Activated effector memory CD4-positive, alpha-beta T cell treated with Interleukin-2 at 50 U/mL for 16 hours (primary cell): ENCODE measurements around the gene GLRX3.
"Not testable (repeated sequence)": the region's sequence is repeated elsewhere in the genome, so short reads cannot be mapped to it uniquely, and the experiment has no call there.

Experiments used
- DNase-seq: peaks from one replicate; pipeline ENCODE4 v3.0.0-alpha.2; 2020

Gene GLRX3

DNA sequence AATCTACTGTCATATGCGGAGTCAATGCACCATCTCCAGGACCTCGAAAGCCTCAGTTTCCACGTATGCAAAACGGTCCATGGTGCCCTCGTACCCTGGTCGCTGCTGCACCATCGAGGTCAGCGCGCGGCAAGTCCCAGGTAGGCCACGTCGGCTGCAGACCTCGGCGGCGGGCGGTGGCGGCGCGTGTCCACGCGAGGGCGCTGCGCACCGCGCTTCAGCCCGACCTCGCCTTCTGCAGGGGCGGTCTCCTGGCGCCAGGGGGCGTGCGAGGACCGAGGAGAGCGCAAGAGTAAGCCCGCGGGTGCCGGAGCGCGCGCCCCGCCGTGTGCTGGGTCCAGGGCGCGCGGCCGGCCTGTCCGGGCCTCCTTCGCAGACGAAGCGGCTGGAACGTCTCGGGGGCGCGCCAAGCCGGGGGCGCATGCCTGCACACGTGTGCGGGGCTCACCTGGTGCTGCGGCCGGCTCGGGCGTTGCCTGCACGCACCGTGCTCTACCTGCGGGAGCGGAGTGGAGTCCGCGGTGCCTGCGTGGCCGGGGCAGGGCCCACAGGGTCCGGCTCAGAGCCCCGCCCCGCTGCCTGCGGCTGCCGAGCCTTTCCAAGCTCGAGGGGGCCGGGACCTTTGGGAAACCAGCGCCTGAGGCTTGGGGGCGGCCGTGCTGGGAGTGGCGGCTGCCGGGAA is 54.0 kb downstream of the GLRX3 start:
- peak; percentile 83 for DNase-seq

DNA sequence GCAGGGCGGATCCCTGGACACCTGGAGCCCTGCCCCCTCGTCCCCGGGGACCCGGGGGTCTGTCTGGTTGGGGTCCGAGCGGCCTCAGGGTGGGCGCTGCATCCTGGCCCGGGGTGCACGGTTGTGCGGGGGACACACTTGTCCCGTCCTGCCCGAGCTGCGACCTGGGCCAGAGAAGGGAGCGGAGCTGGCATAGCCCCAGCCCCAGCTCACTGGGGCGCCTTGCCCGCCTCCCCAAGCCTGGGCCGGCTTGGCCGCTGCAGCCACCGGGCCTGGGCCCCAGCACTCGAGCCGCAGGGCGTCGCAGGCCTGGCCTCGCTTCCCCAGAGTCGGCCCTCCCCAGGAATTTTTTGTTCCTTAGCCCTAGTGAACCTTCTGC is 54.5 kb downstream of the GLRX3 start:
- no peak for DNase-seq

DNA sequence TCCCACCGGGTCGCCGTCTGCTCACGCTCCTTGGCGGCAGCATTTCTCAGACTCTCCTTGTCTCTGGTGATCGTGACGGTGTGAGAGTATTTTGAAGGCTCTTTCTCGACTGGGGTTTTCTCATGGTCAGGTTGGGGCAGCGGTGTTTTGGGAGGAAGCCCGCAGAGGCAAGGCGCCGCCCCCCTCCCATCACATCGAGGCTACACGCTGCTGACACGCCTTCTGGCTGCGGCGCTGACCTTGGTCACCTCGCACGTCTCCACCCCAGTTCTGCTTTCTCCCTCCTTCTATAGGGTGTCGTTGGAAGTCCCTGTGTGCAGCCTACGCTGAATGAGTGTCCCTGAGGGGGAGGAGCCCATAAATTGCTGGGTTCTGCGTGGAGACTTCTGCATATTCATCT is 55.2 kb downstream of the GLRX3 start:
- no peak for DNase-seq

DNA sequence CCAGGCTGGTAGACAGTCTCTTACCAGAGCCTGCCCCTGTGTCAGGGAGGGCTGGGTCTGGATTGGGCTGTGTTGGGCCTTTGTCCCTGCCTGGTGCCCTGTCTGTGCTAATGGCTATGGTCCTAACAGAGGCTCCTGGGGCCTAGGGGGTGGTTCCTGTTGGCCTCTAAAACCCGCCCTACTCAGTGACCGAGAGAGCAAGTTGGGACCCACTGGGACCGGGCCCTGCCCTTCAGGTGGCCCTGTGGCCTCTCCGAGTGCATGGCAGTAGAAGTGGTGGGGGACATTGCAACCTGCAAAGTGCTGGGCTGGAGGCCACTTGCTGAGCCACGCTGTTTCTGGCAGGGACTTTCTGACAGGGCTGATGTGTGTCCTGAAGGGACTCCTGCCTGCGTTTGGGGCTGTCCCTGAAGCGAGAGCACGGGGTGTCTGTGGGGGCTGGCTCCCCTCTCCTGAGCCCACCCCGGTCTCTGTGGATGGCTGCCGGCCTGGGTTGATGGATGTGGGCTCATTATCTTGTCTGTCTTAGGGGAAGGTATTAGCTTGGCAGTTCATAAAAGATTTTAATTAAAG is 56.2 kb downstream of the GLRX3 start:
- no peak for DNase-seq

DNA sequence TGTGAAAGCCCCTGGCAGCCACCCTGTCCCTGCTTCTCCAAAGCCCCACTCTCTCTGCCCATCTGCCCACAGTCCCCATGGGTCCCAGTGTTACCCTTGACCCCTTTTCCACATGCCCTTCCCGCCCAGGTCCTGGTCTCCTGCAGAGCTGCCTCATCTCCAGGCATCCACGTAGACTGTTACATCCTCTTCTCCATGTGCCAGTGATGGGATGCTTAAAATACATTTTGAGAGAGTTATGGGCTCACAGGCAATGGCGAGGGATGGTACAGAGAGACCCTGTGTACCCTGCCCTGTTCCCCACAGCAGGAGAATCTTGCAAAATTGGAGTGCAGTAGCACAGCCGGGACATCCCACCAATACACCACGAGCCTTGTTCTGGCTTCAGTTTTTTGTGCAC is 56.8 kb downstream of the GLRX3 start:
- no peak for DNase-seq

DNA sequence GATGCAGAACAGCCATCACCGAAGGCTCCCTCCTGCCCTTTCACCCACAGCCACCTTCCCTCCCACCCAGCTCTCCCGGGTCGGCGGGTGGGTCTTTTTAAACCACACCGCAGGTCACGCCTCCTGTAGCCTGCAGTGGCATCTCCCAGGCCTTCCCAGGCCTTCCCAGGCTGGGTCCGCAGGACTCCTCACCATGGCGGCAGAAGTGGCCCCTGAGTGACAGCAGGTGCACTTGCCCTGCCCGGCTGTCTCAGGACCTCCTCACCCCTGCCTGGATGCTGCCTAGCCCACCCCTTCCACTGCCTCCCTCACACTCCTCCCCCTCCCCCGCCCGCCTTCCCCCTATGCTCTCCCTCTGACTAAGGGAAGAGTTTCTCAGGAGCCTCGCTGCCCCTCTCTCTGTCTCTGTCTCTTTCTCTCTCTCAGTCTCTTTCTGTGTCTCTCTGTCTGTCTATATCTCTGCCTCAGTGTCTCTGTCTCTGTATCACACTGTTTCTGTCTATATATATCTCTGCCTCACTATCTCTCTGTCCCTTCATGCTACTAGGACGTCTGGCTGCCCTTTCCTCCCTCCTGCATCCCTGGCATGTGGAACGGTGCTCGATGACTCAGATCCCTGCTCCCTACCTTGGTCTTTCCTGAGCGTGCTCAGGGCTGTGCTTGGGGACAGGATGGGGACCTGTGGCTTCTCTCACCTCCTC is 57.5 kb downstream of the GLRX3 start:
- DNase-seq = no peak

DNA sequence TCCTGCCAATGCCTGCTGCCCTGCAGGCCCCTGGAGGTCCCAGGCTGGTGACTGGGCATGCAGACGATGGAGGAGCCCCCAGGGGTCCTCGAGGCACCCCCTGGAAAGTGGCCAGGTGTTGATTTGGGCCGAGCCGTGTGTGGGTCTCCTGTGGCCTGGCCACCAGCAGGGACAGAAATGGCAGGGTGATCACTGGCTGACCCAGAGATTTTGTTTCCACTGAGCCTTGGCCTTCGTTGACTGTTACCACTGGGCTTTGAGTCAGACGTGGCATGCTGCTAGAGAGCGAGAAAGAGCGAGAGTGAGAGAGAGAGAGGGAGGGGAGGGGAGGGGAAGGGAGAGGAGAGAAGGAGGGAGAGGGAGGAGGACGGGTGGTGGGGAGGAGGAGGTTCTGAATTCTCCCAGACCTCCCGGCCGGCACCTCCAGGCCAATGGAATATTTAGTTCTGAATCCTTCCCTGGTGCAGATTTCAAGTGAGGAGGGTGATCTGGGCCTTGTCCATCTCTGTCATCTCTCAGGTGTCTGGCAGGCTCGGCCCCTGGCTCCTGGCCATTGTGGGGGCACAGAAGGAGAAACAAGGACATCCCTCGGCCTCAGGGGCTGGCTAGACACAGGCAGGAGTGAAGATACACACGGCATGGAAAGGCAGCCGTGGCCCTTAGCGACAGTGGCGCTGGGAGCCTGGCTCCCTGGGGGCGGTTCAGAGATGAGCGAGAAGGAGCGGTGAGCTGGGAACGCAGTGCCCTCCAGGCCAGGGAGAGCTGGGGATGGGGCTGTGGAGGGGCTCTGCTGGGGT is 58.2 kb downstream of the GLRX3 start:
- no peak for DNase-seq

DNA sequence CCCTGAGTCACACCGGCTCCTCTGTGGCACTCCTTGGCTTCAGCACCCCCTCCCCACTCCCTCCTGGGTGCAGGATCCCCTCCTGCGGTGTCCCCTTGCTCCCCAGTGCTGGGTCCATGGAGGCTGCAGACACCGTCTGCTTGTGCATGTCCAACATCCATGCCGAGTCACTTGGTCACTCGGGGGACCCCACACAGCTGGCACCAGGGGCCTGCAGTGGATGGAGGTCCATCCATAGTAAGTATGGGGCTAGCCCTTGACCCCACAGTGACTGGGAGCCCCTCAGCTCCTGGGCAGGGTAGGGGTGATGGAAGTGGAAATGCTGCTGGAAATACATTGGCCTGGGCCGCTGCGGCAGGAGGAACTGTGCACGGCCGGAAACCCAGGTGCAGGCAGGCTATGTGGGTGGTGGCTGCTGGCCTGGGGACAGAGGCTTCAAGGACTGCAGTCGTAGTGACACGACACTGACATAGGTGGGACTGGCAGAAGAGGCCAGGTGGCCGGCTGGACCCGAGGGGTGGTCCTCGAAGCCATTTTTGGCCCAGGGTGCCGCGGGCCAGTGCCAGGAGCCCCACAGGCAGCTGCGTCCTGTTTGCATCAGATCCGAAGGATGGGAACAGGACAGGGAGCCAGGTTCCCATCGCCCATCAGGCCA is 58.9 kb downstream of the GLRX3 start:
- no peak for DNase-seq

DNA sequence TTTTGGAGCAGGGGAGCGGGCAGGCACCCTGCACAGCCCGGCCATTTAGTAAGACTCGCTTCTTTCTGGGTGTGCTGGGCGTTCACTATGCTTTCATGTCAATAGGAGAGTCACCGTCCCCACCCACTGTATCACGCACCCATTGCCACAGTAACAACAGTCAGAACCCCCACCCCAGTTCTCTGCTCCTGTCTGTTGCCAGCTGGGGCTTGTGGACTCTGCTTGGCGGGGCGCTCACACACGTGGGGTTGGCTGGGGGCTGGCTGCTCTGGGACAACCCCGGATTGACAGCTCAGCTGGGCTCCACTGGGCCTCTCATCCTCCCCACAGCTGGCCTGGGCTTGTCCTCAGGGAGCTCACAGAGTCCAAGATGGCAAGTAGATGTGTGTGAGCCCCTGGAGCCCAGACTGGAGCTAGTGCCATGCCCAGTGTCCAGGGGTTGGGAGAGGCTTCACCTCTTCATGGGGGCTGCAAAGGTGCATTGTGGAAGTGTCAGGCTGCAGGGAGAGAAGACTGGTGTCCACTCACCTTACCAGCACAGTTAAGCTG is 59.6 kb downstream of the GLRX3 start:
- no peak for DNase-seq

DNA sequence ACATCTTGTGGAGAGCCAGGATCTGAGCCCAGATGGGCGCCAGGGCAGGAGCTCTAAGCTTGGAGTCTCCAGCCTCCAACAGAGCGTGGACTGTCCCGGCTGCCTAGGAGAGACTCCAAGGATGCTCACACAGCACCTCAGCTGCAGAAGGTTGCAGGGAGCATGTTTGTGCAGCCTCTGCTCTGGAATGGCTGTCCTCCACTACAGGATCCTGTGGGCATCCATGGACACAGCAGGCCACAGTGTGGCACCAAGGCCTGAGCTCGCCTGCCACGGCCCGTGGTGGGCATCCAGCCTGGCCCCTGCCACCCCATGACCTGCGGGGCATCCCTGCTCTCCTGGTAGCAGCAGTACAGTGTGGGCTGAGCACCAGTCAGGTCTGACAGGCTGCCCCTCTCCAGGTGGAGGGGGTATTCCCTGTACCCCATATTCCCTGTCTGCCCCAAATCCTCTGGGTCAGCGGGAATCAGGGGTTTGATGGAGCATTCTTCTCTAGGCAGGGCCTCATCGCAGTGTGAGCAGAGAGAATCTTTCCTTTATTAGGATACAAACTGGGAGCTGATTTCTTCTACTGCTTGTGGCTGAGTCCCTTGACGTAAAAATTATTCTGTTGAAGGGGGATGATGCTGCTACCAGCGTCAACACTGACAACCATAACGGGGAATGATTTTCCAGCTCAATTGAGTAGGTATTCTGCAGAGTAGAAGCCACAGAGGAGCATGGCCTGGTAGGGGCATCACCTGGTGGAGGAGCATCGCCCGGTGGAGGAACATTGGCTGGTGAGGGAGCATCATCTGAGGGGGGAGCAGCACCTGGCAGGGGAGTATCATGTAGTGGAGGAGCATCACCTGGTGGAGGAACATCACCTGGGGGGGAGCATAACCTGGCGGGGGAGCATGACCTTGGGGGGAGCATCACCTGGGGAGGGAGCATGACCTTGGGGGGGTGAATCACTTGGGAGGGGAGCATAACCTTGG is 60.6 kb downstream of the GLRX3 start:
- no peak for DNase-seq

DNA sequence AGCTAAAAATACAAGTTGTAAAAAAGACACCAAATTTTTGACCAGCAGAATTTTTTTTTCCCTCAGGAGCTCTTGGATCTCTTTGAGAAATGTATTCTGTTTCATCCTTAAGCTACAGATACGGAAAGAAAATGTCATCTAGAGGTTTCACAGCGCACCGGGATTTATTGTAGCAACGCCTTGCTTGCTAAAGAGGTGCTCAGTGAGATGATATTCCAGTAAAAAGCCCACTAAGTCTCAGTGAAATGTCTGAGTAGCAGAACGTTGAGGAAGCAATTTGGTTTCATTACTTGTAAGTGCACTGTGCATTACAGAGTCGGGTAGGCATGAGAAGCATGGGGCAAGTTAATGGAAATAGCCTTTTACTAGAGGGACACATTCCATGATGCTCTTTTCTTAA is 62.5 kb downstream of the GLRX3 start:
- DNase-seq = no peak

DNA sequence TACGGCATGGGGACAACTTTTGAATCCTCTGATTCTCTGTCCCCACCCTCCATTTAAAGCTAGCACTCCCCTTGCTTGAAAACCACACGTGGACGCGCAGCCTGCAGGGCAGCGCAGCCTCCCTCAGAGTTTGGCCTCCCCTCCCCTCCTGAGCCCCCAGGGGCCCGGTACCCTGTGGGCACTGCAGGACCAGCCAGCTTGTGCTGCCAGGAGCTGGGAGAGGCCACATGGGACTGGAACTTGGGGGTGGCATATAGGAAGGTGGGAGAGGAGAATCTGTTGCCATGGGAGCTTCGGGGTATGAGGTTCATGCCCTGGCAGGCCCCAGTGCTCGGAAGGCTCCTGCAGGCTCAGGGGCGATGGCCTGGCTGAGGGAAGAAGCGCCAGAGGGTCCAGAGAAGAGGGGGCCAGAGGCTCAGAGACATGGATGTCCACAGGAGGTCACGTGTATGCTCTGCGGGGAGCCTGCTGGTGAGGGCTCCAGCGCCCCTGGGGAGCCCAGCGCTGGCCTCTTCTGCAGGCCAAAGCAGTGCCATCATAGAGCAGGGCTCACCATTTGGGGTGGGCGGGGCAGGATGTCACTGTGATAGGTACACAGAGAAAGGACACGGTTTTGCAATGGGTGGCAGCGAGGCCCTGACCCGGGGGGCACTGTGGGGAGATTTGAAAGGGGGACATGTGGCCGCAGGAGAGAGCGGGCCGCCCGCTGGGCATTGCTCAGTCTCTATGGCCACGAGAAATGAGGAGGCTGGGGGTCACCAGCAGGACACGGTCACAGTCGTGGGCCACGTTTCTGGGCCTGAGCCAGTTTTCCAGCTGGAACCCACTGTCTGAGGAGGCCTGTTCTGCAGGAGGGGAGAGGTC is 64.2 kb downstream of the GLRX3 start:
- DNase-seq = no peak

DNA sequence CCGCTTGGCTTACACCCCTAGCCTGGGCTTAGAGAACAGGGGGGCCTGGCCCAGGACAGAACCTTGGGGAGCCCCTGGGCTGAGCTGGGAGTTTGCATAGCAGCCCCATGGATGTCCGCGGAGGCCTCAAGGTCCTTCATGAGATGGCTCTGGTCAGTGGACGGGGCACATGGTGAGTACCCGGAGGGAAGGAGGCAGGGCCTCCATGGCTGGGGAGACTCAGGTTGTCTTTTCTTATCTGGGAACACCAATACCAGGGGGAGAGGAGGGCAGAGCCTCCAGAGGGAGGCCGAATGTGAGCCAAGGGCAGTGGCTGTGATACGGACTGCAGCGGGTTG is 64.8 kb downstream of the GLRX3 start:
- DNase-seq = no peak

DNA sequence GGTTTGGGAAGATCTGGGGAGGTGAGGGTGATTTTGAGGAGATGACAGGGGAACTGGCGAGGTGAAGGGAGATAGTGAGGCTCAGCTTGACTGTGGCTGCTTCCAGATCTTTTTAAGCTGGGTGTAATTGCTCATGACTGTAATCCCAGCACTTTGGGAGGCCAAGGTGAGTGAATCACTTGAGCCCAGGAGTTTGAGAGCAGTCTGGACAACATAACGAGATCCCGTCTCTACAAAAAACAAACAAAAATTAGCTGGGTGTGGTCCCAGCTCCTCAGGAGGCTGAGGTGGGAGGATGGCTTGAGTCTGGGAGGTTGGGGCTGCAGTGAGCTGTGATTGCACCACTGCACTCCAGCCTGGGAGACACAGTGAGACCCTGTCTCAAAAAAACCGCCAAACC is 66.0 kb downstream of the GLRX3 start:
- not testable (repeated sequence) for DNase-seq

DNA sequence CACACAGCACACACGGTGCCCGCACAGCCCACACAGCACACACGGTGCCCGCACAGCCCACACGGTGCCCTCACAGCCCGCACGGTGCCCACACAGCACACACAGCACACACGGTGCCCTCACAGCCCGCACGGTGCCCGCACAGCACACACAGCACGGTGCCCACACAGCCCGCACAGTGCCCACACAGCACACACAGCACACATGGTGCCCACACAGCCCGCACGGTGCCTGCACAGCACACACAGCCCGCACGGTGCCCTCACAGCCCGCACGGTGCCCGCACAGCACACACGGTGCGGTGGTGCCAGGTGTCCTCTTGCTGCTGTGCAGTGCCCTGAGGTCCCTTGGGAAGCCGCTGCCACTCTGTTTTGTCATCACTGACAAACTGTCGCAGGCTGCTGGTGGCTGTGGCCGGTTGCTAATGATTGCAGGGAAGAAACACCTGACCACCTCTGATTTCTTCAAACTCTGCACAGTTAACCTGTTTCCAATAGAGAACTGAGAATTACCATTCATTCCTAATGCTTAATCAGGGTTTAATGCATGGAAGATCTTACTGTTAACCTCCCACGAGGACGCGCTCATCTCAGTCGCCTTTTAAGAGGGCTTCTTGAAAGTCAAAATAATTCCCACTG is 66.9 kb downstream of the GLRX3 start:
- DNase-seq = no peak

DNA sequence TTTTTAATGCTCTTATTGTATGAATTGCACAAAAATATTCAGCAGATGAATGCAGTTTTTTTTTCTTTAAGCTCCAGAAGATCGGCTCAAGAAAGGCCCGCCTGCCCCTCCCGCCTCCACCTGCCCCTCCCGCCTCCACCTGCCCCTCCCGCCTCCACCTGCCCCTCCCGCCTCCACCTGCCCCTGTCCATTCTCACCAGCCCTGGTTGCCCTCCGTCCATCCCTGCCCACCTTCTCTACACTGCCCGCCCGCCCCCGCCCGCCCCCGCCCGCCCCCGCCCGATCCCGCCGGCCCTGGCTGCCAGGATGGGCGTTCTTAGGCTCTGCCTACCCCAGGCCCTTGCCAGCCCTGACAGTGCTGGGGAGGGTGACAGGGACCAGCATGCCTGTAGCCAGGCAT is 67.4 kb downstream of the GLRX3 start:
- no peak for DNase-seq

DNA sequence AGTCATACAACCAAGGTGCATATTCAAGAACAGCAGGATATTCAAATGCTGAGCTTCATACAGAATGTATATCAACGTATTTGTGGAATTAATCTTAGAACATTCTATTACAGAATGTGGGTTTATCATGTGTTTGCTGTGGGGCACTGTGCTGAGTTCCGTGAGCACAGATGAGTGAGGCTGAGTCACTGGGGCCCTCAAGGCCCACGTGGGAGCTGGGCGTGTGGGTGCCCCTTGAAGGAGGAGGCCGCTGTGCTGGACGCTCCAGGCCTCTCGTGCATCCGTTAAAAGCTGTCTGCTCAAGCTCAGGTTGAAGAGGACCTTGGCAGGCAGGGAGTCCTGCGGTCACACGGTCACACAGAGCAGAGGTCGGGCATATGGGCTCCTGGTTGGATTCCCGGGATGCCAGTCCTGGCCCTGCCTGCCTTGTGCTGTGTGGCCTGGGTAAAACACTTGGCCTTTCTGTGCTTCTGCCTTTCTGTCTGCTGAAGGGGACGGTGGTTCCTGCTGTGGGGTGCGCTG is 70.1 kb downstream of the GLRX3 start:
- DNase-seq = no peak

DNA sequence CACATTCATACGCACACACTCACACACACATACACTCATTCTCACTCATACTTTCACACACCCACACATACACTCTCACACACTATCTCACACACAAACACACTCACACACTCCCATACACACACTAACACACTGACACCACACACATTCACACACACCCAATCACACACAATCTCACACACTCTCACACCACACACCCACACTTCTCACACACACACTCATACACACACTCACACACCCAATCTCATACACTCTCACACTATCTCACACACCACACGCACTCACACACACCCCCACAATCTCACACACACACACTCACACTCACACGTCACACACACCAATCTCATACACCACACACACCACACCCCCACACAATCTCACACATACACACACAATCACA is 71.0 kb downstream of the GLRX3 start:
- DNase-seq = no peak

DNA sequence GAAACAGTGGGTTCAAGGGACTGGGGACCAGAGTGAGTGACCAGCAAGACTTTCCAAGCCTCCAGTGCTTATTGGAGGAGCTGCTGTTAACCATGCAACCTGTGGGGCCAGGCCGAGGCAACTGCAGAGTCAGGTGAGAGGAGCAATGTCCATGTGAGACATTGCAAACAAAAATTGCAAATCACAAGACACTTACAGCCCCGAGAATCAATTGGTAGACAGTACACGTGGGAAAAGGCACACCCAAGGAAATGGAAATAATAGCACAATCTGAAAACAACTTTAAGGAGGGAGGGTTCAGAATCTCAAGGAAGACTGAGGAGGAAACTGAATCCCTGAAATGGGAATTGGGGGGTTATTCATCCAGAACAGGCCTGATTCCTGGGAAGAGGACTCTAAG is 72.6 kb downstream of the GLRX3 start:
- DNase-seq = no peak

DNA sequence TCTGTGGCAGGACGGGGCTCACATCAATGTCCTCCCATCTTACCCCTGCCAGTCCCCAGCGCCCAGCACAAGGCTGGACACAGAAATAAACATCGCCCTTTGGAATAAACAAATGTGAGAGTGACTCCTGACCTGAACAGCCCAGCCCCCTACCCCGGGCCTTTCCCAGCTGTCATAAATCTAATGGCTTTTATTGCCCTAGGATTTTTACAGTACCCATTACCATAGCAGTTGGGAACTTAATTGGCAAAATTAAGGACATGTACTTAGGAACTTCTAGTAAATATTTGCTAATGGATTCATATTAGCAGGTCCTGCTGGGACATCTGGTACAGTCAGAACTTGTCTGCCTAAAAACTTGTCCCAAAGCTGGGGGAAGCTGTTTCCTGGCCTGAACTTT is 76.6 kb downstream of the GLRX3 start:
- DNase-seq = no peak
